Activated B cell treated with CpG ODN at 0.5 μM for 24 hours (primary cell): ENCODE data around the gene ATCAY. TPM values are rescaled to one million over a fixed set of nuclear protein-coding genes. Genes with fewer than 3 reads are reported as not detected.

Source experiments
- ATAC-seq: fragments of 200-7000 bp; cut with Tn5 transposase; one replicate; pipeline ENCODE4 v1.10.0; 2021; ENCODE audit warnings: low read depth, mild to moderate bottlenecking, moderate library complexity
- CTCF ChIA-PET: fragments of 350-600 bp; sonication (Branson Sonifier 250); formaldehyde crosslinking; loops from one replicate; lab custom pipeline; 2021; ENCODE audit warnings: antibody characterized with exemption; lab: Charles Lee
- POLR2A ChIA-PET: fragments of 350-600 bp; sonication (Branson Sonifier 250); formaldehyde crosslinking; loops from one replicate; lab custom pipeline; 2021; ENCODE audit warnings: antibody characterized with exemption; lab: Charles Lee
- DNase-seq: peaks from one replicate; pipeline ENCODE4 v3.0.0; 2022
- H3K27ac Mint-ChIP-seq: one replicate; pipeline ENCODE4 v1.8.0; 2020; ENCODE audit warnings: mixed read lengths
- H3K27me3 Mint-ChIP-seq: one replicate; pipeline ENCODE4 v1.8.0; 2021; ENCODE audit warnings: mixed read lengths
- H3K36me3 Mint-ChIP-seq: one replicate; pipeline ENCODE4 v1.8.0; 2021; ENCODE audit warnings: low read depth, mixed read lengths
- H3K4me1 Mint-ChIP-seq: one replicate; pipeline ENCODE4 v1.8.0; 2021; ENCODE audit warnings: mixed read lengths
- H3K4me3 Mint-ChIP-seq: one replicate; pipeline ENCODE4 v1.8.0; 2020; ENCODE audit warnings: mild to moderate bottlenecking, mixed read lengths
- H3K9me3 Mint-ChIP-seq: one replicate; pipeline ENCODE4 v1.8.0; 2020; ENCODE audit warnings: mixed read lengths
- intact Hi-C: fragments of 100-400 bp; cut with micrococcal nuclease; formaldehyde crosslinking; loops from one replicate; pipeline ENCODE4 v1.15.1; 2024
- total RNA-seq: library from RNA; stranded (reverse); gene quantifications from 2 replicates; pipeline ENCODE4 v1.2.3, GENCODE V29; 2022
- TF ChIP-seq, protein P1 (sequence below): fragments of 200-600 bp; IDR thresholded peaks from one replicate; pipeline ENCODE4 v1.8.0; 2022; ENCODE audit warnings: antibody characterized with exemption, mild to moderate bottlenecking

ATCAY gene
- total RNA-seq, 1 donor from 2014 or later: not detected

DNA sequence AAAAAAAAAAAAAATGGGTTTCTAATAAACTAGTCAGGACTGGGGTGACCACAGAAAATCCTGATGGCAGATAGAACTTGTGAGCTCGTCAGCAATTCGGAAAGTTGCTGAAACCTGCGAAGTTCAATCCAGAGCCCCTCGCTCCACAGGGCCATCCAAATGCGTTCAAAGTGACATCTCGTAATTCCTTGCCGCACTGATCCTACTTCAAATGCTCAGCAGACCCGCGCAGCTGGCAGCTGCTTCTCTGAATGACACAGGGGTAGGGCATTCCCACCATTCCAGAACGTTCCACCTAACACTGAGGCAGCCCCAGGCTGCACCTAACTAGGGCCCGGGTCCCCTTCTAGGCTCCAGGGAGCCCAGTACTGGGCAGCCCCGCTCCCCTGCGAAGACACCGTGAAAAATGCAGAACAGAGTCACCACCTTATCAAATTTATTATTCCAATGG, 95.2 kb downstream of the ATCAY start:
- Mint-ChIP-seq H3K4me3 (no peak overlapping the region), H3K27ac (peak overlapping the region; percentile 18), H3K27me3 (no peaks in the 10 kb centered on the region), H3K36me3 (peaks cover 58% of the 10 kb centered on the region), H3K4me1 (peaks cover 13% of the 10 kb centered on the region), H3K9me3 (no peaks in the 10 kb centered on the region)
- intact Hi-C loops: no loop called here
- TF ChIP-seq, protein P1, sequence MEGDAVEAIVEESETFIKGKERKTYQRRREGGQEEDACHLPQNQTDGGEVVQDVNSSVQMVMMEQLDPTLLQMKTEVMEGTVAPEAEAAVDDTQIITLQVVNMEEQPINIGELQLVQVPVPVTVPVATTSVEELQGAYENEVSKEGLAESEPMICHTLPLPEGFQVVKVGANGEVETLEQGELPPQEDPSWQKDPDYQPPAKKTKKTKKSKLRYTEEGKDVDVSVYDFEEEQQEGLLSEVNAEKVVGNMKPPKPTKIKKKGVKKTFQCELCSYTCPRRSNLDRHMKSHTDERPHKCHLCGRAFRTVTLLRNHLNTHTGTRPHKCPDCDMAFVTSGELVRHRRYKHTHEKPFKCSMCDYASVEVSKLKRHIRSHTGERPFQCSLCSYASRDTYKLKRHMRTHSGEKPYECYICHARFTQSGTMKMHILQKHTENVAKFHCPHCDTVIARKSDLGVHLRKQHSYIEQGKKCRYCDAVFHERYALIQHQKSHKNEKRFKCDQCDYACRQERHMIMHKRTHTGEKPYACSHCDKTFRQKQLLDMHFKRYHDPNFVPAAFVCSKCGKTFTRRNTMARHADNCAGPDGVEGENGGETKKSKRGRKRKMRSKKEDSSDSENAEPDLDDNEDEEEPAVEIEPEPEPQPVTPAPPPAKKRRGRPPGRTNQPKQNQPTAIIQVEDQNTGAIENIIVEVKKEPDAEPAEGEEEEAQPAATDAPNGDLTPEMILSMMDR: no peak
- CTCF ChIA-PET: interaction anchor here (0.6 kb wide), 1 partner anchor 12 kb away, joined by 4 read pairs; no protein-coding TSS in a partner anchor
- POLR2A ChIA-PET: interaction anchor here (0.7 to 1.5 kb wide), 6 partner anchors 8 to 271 kb away, joined by 3 to 15 read pairs (median 11); partner anchors contain the start of genes EEF2, MRPL54 and YJU2
- DNase-seq (no peak), ATAC-seq (no peak)

DNA sequence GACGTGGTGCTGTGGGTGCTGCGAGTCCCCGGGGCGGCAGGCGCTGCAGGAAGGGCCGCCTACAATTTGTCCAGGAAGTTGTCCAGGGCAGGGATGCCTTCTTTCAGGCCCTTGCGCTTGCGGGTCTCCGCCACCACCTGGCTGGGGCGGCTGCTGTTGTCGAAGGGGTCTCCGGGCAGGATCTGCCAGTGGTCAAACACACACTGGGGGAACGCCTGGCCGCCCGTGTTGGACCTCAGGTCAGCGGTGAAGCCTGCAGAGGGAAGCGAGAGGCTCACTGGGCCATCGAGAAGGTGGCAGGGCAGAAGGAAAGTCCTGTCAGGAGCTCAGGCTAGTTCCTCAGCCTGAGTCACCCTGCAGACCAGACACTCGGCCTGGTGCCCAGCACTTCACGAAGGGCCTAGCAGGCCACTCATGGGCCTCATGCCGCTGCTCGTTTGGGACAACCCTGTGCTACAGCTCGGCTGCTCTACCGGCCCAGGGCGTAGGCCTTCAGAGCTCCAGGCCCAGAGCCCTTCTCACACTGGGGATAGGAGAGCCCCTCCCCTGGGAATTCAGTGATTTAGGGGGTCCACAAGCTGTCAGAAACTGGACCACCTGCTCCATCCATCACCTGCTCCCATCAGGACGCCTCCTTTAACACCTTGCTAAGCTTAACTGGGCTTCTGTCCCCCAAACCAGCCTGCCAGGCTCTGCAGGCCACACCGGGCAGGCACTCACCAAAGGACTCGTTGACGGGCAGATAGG, 96.2 kb downstream of the ATCAY start:
- Mint-ChIP-seq H3K27ac (peak overlapping the region; percentile 50), H3K36me3 (peaks cover 66% of the 10 kb centered on the region), H3K4me1 (peaks cover 10% of the 10 kb centered on the region), H3K27me3 (no peaks in the 10 kb centered on the region), H3K9me3 (no peaks in the 10 kb centered on the region), H3K4me3 (no peak overlapping the region)
- intact Hi-C loops: no loop called here
- TF ChIP-seq, protein P1: no peak
- ChIA-PET CTCF (no interaction called here), POLR2A (interaction anchor here (1.6 kb wide), 1 partner anchor 14 kb away, joined by 6 read pairs; no protein-coding TSS in a partner anchor)
- ATAC-seq: peak; percentile 7
- no peak for DNase-seq

Other genes starting within 250 kb of the ATCAY start
- gene PIP5K1C, start 180.2 kb upstream of the ATCAY start, total RNA-seq: 28.3 and 31.1 TPM in 2 replicates
- gene TJP3, start 172.3 kb upstream of the ATCAY start, total RNA-seq: 0.86 and 1.7 TPM in 2 replicates
- gene APBA3, start 119.0 kb upstream of the ATCAY start, total RNA-seq: 42.6 and 51.2 TPM in 2 replicates
- 81.2 and 90.0 TPM in 2 replicates for gene MRPL54, start 118.0 kb upstream of the ATCAY start, total RNA-seq
- gene RAX2, start 108.5 kb upstream of the ATCAY start, total RNA-seq: not detected in 2 replicates
- 4.0 and 4.8 TPM in 2 replicates for gene MATK, start 94.3 kb upstream of the ATCAY start, total RNA-seq
- gene ZFR2, start 11.6 kb upstream of the ATCAY start, total RNA-seq: 0.31 and 0.34 TPM in 2 replicates
- gene NMRK2, start 52.4 kb downstream of the ATCAY start, total RNA-seq: not detected in 2 replicates
- gene DAPK3, start 90.4 kb downstream of the ATCAY start, total RNA-seq: 37.5 and 42.2 TPM in 2 replicates
- 2,958 and 3,229 TPM in 2 replicates for gene EEF2, start 104.8 kb downstream of the ATCAY start, total RNA-seq
- 36.4 and 37.2 TPM in 2 replicates for gene PIAS4, start 127.1 kb downstream of the ATCAY start, total RNA-seq
- gene ZBTB7A, start 186.2 kb downstream of the ATCAY start, total RNA-seq: 44.5 and 49.2 TPM in 2 replicates
- gene MAP2K2, start 243.4 kb downstream of the ATCAY start, total RNA-seq: 126 TPM in 2 replicates